GM23248 (cell line): ENCODE data around the gene HSF5. TPM values are rescaled to one million over a fixed set of nuclear protein-coding genes. Genes with fewer than 3 reads are reported as not detected.

Experiments
- DNase-seq: peaks from one replicate; pipeline ENCODE4 v3.0.0-alpha.2; 2015
- H2AFZ ChIP-seq: fragments of 200-600 bp; sonication (generic); 2 replicates; pipeline ENCODE4 v1.6.1; 2016; ENCODE audit warnings: antibody characterized with exemption
- H3F3A ChIP-seq: fragments of 200-600 bp; sonication (generic); 2 replicates; pipeline ENCODE4 v1.6.1; 2016; ENCODE audit warnings: mild to moderate bottlenecking, antibody characterized with exemption, mixed run types; ENCODE audit not compliant: insufficient read depth
- H3K27ac ChIP-seq: fragments of 200-600 bp; sonication (generic); 2 replicates; pipeline ENCODE4 v1.5.1; 2016; ENCODE audit warnings: mild to moderate bottlenecking
- H3K27me3 ChIP-seq: fragments of 200-600 bp; sonication (generic); replicated peaks from 2 replicates; pipeline ENCODE4 v1.6.1; 2016; ENCODE audit warnings: mild to moderate bottlenecking; ENCODE audit not compliant: insufficient read depth
- H3K36me3 ChIP-seq: fragments of 200-600 bp; sonication (generic); 2 replicates; pipeline ENCODE4 v1.6.1; 2016; ENCODE audit warnings: low read depth, mild to moderate bottlenecking
- H3K4me1 ChIP-seq: fragments of 200-600 bp; sonication (generic); 2 replicates; pipeline ENCODE4 v1.6.1; 2016; ENCODE audit warnings: mild to moderate bottlenecking; ENCODE audit not compliant: insufficient read depth
- H3K4me2 ChIP-seq: fragments of 200-600 bp; sonication (generic); one replicate; pipeline ENCODE4 v1.6.1; 2016; ENCODE audit warnings: mild to moderate bottlenecking; ENCODE audit not compliant: unreplicated experiment
- H3K4me3 ChIP-seq: fragments of 200-600 bp; sonication (generic); 2 replicates; pipeline ENCODE4 v1.5.1; 2016; ENCODE audit warnings: mild to moderate bottlenecking
- H3K79me2 ChIP-seq: fragments of 200-600 bp; sonication (generic); 2 replicates; pipeline ENCODE4 v1.6.1; 2016; ENCODE audit warnings: mild to moderate bottlenecking; ENCODE audit not compliant: insufficient read depth
- H3K9ac ChIP-seq: fragments of 200-600 bp; sonication (generic); 2 replicates; pipeline ENCODE4 v1.6.1; 2016; ENCODE audit warnings: mild to moderate bottlenecking
- H3K9me2 ChIP-seq: fragments of 200-600 bp; sonication (generic); 2 replicates; pipeline ENCODE4 v1.6.1; 2016; ENCODE audit warnings: mixed run types, mild to moderate bottlenecking, moderate library complexity; ENCODE audit not compliant: insufficient read depth
- H3K9me3 ChIP-seq: fragments of 200-600 bp; sonication (generic); one replicate; pipeline ENCODE4 v1.6.1; 2017; ENCODE audit warnings: low read depth
- H4K20me1 ChIP-seq: fragments of 200-600 bp; sonication (generic); 2 replicates; pipeline ENCODE4 v1.6.0; 2016; ENCODE audit not compliant: insufficient read depth
- EZH2 ChIP-seq: fragments of 200-600 bp; sonication (generic); IDR thresholded peaks from 2 replicates; pipeline ENCODE4 v1.6.1; 2018; ENCODE audit warnings: antibody characterized with exemption, mild to moderate bottlenecking; ENCODE audit not compliant: insufficient read depth, poor library complexity, severe bottlenecking
- EZH2phosphoT487 ChIP-seq: fragments of 200-600 bp; sonication (generic); IDR thresholded peaks from 2 replicates; pipeline ENCODE4 v1.6.1; 2018; ENCODE audit warnings: antibody characterized with exemption, moderate library complexity, mild to moderate bottlenecking, low read depth; ENCODE audit not compliant: insufficient read depth
- WGBS, 2 experiments: methylation state at CpG; one replicate each; pipeline ENCODE4 v1.1.6; 2015 to 2017; ENCODE audit warnings: low lambda C conversion rate in 2 of 2, low coverage in 1 of 2; ENCODE audit errors: missing lambda C conversion rate in 2 of 2; 5-methylcytosine and 5-hydroxymethylcytosine counted together
- in situ Hi-C: fragments of 300-500 bp; cut with MboI; formaldehyde crosslinking; loops from 2 replicates; pipeline ENCODE4 v1.15.0; 2020
- polyA plus RNA-seq: library from polyadenylated mRNA; unstranded; fragments of >200 nt; fragmentation: Nextera tagmentation; extraction: Ambion mirVana; gene quantifications from 2 replicates; pipeline ENCODE4 v1.2.1, GENCODE V29; 2016
- total RNA-seq: library from RNA; depleted of rRNA; stranded (reverse); fragments of >200 nt; shearing (Covaris generic); gene quantifications from 2 replicates; pipeline ENCODE4 v1.2.3, GENCODE V29; 2014

HSF5 gene
- total and polyA plus RNA-seq, 2 experiments from 2014 or later = not detected

- WGBS, 2 experiments = 61 to 68% methylated on average over 15 of the region's 15 CpGs
- no peak overlapping the region for H3K27ac ChIP-seq
- H3K9ac ChIP-seq = no peak overlapping the region
- no peak overlapping the region for H2AFZ ChIP-seq
- no peaks in the 10 kb centered on the region for H3K27me3 ChIP-seq
- H3F3A ChIP-seq = peaks cover 12% of the 10 kb centered on the region; the same call in 1 of the 2 replicates
- no peaks in the 10 kb centered on the region for H3K9me2 ChIP-seq
- in situ Hi-C loops = no loop called here
- no peak overlapping the region for H3K4me2 ChIP-seq
- peaks cover 12% of the 10 kb centered on the region for H3K4me1 ChIP-seq
- H3K79me2 ChIP-seq = no peaks in the 10 kb centered on the region
- no peaks in the 10 kb centered on the region for H3K9me3 ChIP-seq
- no peak for TF ChIP-seq EZH2phosphoT487
- TF ChIP-seq EZH2 = no peak
- no peaks in the 10 kb centered on the region for H4K20me1 ChIP-seq
- H3K4me3 ChIP-seq = no peak overlapping the region
- peak; percentile 40 for DNase-seq
- no peaks in the 10 kb centered on the region for H3K36me3 ChIP-seq
These were observed 32.7 kb upstream of the HSF5 start for GRCh38 chr17:58520843-58521430.

- no peaks in the 10 kb centered on the region for H3K9me2 ChIP-seq
- peak overlapping the region; percentile 96 for H2AFZ ChIP-seq
- no peaks in the 10 kb centered on the region for H3K79me2 ChIP-seq
- H3K27me3 ChIP-seq = no peaks in the 10 kb centered on the region
- H3K27ac ChIP-seq = peak overlapping the region; percentile 65
- H3K36me3 ChIP-seq = no peaks in the 10 kb centered on the region
- H3K9me3 ChIP-seq = no peaks in the 10 kb centered on the region
- peak overlapping the region; percentile 75 for H3K9ac ChIP-seq
- WGBS, 2 experiments = 0 to 1% methylated on average over 38 to 39 of the region's 39 CpGs
- no peaks in the 10 kb centered on the region for H4K20me1 ChIP-seq
- TF ChIP-seq EZH2phosphoT487 (no peak), EZH2 (no peak)
- peak; percentile 100 for DNase-seq
- peaks cover 20% of the 10 kb centered on the region for H3F3A ChIP-seq
- in situ Hi-C loops = no loop called here
- peak overlapping the region; percentile 89 for H3K4me2 ChIP-seq
- 0 out of 2 replicates have a peak, but pooled peaks cover 5% of the 10 kb centered on the region for H3K4me1 ChIP-seq
- peak overlapping the region; percentile 74 for H3K4me3 ChIP-seq
These were observed 29.9 kb upstream of the HSF5 start for GRCh38 chr17:58517928-58518609.

- H3K27me3 ChIP-seq = no peaks in the 10 kb centered on the region
- no peaks in the 10 kb centered on the region for H3K9me2 ChIP-seq
- H3K4me1 ChIP-seq = 0 out of 2 replicates have a peak, but pooled peaks cover 5% of the 10 kb centered on the region
- no peak for DNase-seq
- H3K36me3 ChIP-seq = no peaks in the 10 kb centered on the region
- in situ Hi-C loops = no loop called here
- H2AFZ ChIP-seq = peak overlapping the region; percentile 83
- WGBS, 2 experiments = 1 to 2% methylated on average over 22 to 27 of the region's 27 CpGs
- H3K79me2 ChIP-seq = no peaks in the 10 kb centered on the region
- TF ChIP-seq EZH2phosphoT487 (no peak), EZH2 (no peak)
- peak overlapping the region; percentile 79 for H3K4me2 ChIP-seq
- no peaks in the 10 kb centered on the region for H4K20me1 ChIP-seq
- H3F3A ChIP-seq = peaks cover 20% of the 10 kb centered on the region
- H3K27ac ChIP-seq = peak overlapping the region; percentile 55
- peak overlapping the region; percentile 75 for H3K9ac ChIP-seq
- H3K4me3 ChIP-seq = peak overlapping the region; percentile 74
- H3K9me3 ChIP-seq = no peaks in the 10 kb centered on the region
These were observed 29.2 kb upstream of the HSF5 start for GRCh38 chr17:58517378-58517927.

- peaks cover 20% of the 10 kb centered on the region for H3F3A ChIP-seq
- no peaks in the 10 kb centered on the region for H3K9me2 ChIP-seq
- in situ Hi-C loops = no loop called here
- no peaks in the 10 kb centered on the region for H3K79me2 ChIP-seq
- no peaks in the 10 kb centered on the region for H4K20me1 ChIP-seq
- no peak for DNase-seq
- no peaks in the 10 kb centered on the region for H3K9me3 ChIP-seq
- H3K4me1 ChIP-seq = 0 out of 2 replicates have a peak, but pooled peaks cover 5% of the 10 kb centered on the region
- H3K27me3 ChIP-seq = no peaks in the 10 kb centered on the region
- peak overlapping the region; percentile 74 for H3K4me3 ChIP-seq
- peak overlapping the region; percentile 55 for H3K27ac ChIP-seq
- peak overlapping the region; percentile 79 for H3K4me2 ChIP-seq
- peak overlapping the region; percentile 75 for H3K9ac ChIP-seq
- peak overlapping the region; percentile 83 for H2AFZ ChIP-seq
- 32% methylated on average over 2 of the region's 2 CpGs for WGBS, 2 experiments
- H3K36me3 ChIP-seq = no peaks in the 10 kb centered on the region; the same call in 1 of the 2 replicates
- TF ChIP-seq EZH2phosphoT487 = no peak
- TF ChIP-seq EZH2 = no peak
These were observed 28.6 kb upstream of the HSF5 start for GRCh38 chr17:58516644-58517377.
